Skeletal muscle satellite cell (primary cell): ENCODE results near the gene ZSWIM6.

ENCODE experiments used
- H3K27me3 ChIP-seq: 2 replicates; pipeline ENCODE4 v1.7.0; 2013; ENCODE audit warnings: low read length; ENCODE audit not compliant: control insufficient read depth, insufficient read depth
- H3K36me3 ChIP-seq: 2 replicates; pipeline ENCODE4 v1.7.0; 2013; ENCODE audit warnings: mild to moderate bottlenecking, control low read depth, low read length; ENCODE audit not compliant: insufficient read depth
- H3K4me1 ChIP-seq: 2 replicates; pipeline ENCODE4 v1.7.0; 2013; ENCODE audit warnings: low read length; ENCODE audit not compliant: control insufficient read depth, insufficient read depth
- H3K4me2 ChIP-seq: 2 replicates; pipeline ENCODE4 v1.7.0; 2013; ENCODE audit warnings: mild to moderate bottlenecking, low read length
- H3K4me3 ChIP-seq: 2 replicates; pipeline ENCODE4 v1.7.0; 2013; ENCODE audit warnings: low read length
- H3K9ac ChIP-seq: 2 replicates; pipeline ENCODE4 v1.7.0; 2013; ENCODE audit warnings: mild to moderate bottlenecking, low read depth, low read length, moderate library complexity
- H3K9me3 ChIP-seq: replicated peaks from 2 replicates; pipeline ENCODE4 v1.7.0; 2013; ENCODE audit warnings: mild to moderate bottlenecking, control low read depth, low read length

The ZSWIM6 gene

DNA sequence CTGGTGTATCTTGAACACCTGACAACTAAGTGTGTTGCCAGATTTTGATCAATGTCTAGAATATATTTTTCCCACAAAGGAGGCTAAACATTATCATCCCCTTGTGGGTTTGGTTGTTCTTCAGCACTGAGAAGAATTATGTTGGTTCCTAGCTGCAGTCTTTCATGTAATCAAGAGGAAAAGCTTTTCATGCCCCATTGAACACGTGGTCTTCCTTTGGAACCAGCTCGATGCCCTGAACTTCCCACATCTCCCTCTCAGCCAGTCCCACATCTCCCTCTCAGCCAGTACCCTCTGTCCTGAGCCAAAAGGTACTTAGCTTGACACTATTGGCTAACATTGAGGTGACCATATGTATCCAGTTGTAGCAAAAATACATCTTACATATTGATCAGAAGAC lies 36.7 kb upstream of the ZSWIM6 start:
- no peak overlapping the region for H3K9ac ChIP-seq
- H3K4me2 ChIP-seq: no peak overlapping the region
- H3K9me3 ChIP-seq: no peaks in the 10 kb centered on the region
- peaks cover 36% of the 10 kb centered on the region for H3K4me1 ChIP-seq
- no peak overlapping the region for H3K4me3 ChIP-seq
- no peaks in the 10 kb centered on the region for H3K27me3 ChIP-seq
- no peaks in the 10 kb centered on the region for H3K36me3 ChIP-seq

DNA sequence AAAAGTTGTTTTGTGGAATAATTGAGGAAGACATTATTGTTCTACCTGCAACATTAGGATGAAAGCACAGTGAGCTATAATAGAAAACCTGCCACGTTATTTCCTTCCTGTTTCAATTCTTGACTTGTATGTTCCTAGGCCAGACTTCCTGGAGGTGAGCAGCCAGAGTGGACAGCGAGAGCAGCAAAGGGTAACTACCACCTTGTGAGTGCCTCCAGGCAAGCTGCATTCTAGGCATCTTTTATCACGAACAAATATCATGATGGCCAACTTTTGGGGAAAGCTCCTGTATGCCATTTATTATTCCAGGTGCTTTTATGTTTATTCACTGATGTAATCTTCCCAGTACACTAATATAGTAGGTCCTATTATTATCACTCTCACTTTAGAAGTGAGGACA lies 34.0 kb upstream of the ZSWIM6 start:
- no peaks in the 10 kb centered on the region for H3K27me3 ChIP-seq
- H3K36me3 ChIP-seq: no peaks in the 10 kb centered on the region
- no peak overlapping the region for H3K9ac ChIP-seq
- no peaks in the 10 kb centered on the region for H3K9me3 ChIP-seq
- no peak overlapping the region for H3K4me2 ChIP-seq
- peaks cover 51% of the 10 kb centered on the region for H3K4me1 ChIP-seq
- H3K4me3 ChIP-seq: no peak overlapping the region

DNA sequence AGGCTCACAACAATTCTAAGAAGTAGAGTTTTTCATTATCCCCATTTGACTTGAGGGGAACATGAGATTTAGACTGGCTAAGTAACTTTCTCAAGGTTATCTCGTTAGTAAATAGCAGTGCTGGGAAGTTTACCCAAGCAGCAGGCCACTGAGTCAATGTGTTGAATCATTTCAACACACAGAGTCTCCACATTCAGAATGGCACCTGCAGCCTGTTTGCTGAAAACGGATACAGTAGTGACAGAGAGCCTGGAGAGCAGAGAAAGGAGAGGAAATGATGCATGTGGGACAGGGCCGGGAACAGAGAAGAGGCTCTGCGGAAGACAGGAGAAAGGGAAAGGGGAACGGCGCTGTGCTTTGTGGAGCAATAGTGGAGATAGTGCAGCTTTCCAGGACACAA lies 33.5 kb upstream of the ZSWIM6 start:
- no peak overlapping the region for H3K4me3 ChIP-seq
- H3K4me1 ChIP-seq: peaks cover 55% of the 10 kb centered on the region
- H3K9ac ChIP-seq: no peak overlapping the region
- H3K4me2 ChIP-seq: no peak overlapping the region
- no peaks in the 10 kb centered on the region for H3K27me3 ChIP-seq
- no peaks in the 10 kb centered on the region for H3K36me3 ChIP-seq
- no peaks in the 10 kb centered on the region for H3K9me3 ChIP-seq

DNA sequence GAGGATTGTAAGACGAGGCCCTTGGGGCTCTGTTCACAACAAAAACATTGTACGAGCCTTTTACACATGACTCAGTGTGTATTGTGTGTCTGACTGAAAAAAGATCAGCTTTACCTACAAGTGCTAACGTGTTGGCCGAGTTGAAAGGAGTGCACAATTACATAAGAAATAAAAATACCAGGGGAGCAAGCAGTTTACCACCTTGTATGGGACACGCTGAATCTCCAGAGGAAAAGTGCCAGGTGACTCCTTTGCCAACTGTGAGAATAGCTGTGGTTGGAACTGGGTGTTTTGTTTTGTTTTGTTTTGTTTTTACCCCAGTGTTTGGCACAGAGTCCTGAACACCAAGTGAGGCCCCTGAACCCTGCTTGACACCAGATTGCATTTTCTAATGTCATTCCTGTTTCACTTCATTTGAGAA lies 32.8 kb upstream of the ZSWIM6 start:
- H3K4me2 ChIP-seq: peak overlapping the region; percentile 17
- no peaks in the 10 kb centered on the region for H3K27me3 ChIP-seq
- H3K36me3 ChIP-seq: no peaks in the 10 kb centered on the region
- peaks cover 62% of the 10 kb centered on the region for H3K4me1 ChIP-seq
- H3K9me3 ChIP-seq: no peaks in the 10 kb centered on the region
- no peak overlapping the region for H3K9ac ChIP-seq
- no peak overlapping the region for H3K4me3 ChIP-seq

DNA sequence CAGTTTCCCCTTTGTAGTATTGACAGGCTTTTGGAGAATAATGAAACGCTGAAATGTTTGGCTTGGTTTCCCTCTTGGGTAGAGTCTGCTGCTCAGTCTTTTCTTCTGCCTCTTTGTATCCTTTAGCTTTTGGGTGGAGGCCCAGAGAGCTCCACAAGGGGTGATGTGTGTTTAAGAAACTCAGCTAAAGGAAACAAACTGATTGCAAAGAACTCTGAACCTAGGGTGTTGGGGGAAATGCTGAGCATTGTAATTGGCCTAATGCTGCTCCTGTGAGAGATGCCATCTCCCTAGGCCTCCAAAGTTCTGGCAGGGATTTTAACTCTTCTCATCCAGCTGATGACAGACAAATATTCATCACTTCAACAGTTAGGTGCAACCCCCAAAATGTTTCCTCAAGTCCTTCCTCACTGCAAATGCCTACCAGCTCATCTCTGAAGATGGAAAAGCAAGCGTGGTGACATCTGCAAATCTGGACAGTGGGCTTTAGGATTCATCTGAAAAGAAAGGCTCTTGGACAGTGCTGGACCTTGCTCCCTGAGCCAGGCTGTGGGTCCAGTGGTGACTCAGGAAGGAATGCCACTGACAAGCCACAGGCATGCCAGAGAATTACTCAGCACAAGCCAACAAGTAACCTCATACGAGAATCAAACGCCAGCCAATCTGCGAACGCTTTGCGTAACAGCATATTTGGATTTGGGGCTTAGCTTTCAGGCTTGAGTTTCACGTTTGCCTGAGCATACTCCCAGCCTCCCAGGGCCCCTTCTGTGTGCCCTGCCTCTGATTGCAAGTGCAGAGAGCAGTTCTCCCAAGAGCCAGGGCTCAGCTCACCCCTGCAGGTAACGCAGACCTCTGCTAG lies 30.5 kb upstream of the ZSWIM6 start:
- peak overlapping the region; percentile 76 for H3K4me2 ChIP-seq
- peak overlapping the region; percentile 74 for H3K9ac ChIP-seq
- H3K36me3 ChIP-seq: no peaks in the 10 kb centered on the region
- H3K27me3 ChIP-seq: no peaks in the 10 kb centered on the region
- H3K4me3 ChIP-seq: peak overlapping the region; percentile 51
- H3K4me1 ChIP-seq: peaks cover 74% of the 10 kb centered on the region
- H3K9me3 ChIP-seq: no peaks in the 10 kb centered on the region

DNA sequence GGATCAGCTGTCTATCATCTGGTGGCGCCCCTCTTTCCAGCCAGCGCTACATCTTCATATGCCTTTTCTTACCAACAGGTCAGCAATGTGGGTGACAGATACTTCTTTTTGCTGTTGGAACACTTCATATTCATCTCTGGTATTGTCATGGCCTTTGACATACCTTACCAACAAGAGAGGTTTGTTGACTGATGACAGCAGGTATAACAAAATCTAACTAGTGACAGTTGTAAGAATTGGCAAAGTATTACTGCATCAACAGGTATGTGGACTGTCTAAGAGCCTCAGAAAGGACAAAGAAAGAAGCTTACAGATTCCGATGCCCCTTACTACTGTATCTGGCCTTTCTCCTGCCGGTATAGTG lies 29.9 kb upstream of the ZSWIM6 start:
- Histone ChIP-seq H3K36me3 (no peaks in the 10 kb centered on the region), H3K27me3 (no peaks in the 10 kb centered on the region), H3K9ac (peak overlapping the region; percentile 74), H3K4me1 (peaks cover 76% of the 10 kb centered on the region), H3K4me3 (peak overlapping the region; percentile 51), H3K9me3 (no peaks in the 10 kb centered on the region), H3K4me2 (peak overlapping the region; percentile 75)

DNA sequence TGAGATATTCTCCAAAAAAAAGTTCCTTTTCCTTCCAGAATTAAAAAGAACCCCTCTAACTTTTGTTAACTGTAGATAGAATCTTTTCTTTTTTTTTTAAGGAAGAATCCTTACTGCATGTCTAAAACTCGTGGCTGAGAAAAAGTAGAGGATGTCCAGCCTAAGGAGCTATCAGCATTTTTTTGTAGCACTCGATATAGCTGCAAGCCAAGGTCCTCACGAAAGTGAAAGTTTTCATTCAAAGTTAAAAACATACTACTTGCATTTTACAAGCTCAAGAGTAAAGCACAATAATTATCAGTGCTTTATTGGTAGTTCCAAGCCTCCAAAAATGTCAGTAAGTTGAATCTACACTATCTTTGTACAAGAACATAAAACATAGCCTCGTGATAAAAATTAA lies 28.7 kb upstream of the ZSWIM6 start:
- H3K36me3 ChIP-seq: no peaks in the 10 kb centered on the region
- H3K4me3 ChIP-seq: peak overlapping the region; percentile 51
- H3K27me3 ChIP-seq: no peaks in the 10 kb centered on the region
- peak overlapping the region; percentile 75 for H3K4me2 ChIP-seq
- H3K4me1 ChIP-seq: peaks cover 84% of the 10 kb centered on the region
- H3K9me3 ChIP-seq: no peaks in the 10 kb centered on the region
- H3K9ac ChIP-seq: peak overlapping the region; percentile 74

DNA sequence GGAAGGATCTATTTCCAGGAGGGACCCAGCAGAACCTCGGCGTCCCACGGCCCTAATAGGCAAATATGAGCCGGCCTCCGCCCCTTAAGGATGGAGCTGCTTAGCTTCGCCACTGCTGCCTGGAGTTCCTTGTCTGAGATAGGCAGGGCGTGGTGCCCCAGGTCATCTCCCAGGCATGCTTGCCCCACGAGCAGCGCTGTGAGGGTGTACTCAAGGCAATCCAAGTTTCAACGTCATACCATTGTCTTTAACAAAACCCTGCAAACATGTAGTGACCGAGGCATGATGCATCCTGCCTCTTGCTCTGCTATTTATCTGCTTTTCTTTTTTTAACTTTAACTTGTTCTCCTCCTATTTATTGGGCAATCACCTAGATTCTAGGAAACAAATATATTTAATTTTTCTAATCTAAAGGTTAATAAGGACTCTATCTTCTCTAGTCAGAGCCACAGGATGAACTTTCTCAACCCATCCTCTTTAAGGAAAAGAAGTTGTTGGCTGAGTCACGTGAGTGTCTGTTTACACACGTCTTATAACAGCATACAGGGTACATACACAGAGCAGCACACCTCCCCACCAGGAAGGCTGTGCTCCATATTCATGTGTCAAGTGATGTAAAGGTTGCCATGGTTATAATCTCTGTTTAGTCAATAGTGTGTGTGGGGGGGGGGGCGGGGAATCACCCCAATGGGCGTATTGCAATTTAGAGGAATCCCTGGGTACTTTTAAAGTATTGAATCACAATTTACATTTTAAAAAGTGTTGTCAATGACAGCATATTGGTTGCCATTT lies 27.3 kb upstream of the ZSWIM6 start:
- peak overlapping the region; percentile 74 for H3K9ac ChIP-seq
- H3K9me3 ChIP-seq: no peaks in the 10 kb centered on the region
- no peaks in the 10 kb centered on the region for H3K27me3 ChIP-seq
- peaks cover 72% of the 10 kb centered on the region for H3K4me1 ChIP-seq
- peak overlapping the region; percentile 51 for H3K4me3 ChIP-seq
- H3K4me2 ChIP-seq: peak overlapping the region; percentile 75
- no peaks in the 10 kb centered on the region for H3K36me3 ChIP-seq

DNA sequence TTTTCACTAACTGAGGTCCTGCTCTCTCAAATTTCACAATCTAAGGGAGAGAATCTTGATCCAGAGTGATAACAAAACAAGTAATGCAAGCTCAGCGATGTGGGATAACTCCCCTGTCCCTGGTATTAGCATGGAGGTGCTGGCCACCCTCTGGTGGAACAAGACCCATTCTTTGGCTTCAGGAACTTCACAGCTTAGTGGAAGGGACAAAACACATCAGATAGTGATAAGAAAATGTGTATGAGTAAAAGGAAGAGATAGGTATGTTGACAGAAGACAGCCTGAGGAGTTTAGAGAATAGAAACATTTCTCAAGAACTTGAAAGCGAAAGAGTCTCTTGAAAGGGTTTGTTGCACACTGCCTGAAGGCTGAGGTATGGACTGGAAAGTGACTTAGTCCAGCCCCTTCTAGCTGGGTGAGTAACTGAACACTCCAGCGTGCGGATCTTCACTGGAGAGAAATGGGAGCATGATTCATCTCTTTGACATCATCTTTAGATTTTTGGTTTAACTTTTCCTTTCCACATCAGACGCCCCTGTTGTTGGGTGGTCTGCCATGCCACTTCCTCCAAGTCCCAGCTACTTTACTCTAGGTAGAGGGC lies 25.4 kb upstream of the ZSWIM6 start:
- Histone ChIP-seq H3K4me2 (peak overlapping the region; percentile 66), H3K9ac (peak overlapping the region; percentile 43), H3K36me3 (no peaks in the 10 kb centered on the region), H3K9me3 (no peaks in the 10 kb centered on the region), H3K4me3 (peak overlapping the region; percentile 6), H3K27me3 (no peaks in the 10 kb centered on the region), H3K4me1 (peaks cover 59% of the 10 kb centered on the region)

DNA sequence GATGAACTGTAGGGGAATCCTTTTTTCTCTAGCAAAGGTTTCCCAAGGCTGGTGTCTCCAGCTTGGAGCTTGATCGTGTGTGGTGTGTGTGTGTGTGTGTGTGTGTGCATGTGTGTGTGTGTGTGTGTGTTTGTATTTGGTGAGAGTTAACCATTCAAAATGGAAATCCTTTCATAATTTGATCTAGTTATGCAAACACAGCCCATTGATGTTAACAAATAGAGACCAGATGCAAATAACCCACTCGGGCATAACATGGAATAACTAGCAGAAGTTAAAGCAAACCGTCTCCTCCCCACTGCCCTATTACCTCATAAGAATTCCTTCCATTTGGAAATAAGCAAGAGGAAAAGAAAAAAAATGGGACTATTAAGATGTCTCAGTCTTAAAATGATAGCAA lies 24.9 kb upstream of the ZSWIM6 start:
- Histone ChIP-seq H3K9me3 (no peaks in the 10 kb centered on the region), H3K4me2 (peak overlapping the region; percentile 66), H3K9ac (peak overlapping the region; percentile 43), H3K36me3 (no peaks in the 10 kb centered on the region), H3K27me3 (no peaks in the 10 kb centered on the region), H3K4me3 (peak overlapping the region; percentile 6), H3K4me1 (peaks cover 61% of the 10 kb centered on the region)

DNA sequence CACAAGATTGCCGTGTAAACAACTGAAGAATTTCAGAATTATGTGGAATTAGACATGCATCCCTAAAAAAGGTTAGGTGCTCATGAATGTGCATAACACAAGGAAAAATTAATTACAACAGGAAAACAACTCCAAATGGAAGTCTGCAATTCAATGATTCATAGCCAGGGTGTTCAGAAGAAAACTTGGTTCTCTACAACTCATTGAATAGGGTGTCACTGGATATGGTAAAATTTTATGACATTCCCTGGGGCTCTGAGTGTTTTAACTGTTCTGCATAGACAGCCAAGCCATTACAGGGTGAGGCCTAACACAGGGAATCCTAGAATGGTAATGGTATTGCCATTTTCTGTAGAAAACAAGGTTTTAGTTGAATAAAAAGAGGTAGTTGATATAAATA lies 24.4 kb upstream of the ZSWIM6 start:
- Histone ChIP-seq H3K4me2 (no peak overlapping the region), H3K36me3 (no peaks in the 10 kb centered on the region), H3K9ac (no peak overlapping the region), H3K9me3 (no peaks in the 10 kb centered on the region), H3K27me3 (no peaks in the 10 kb centered on the region), H3K4me1 (peaks cover 59% of the 10 kb centered on the region), H3K4me3 (no peak overlapping the region)
